Large intestine (tissue), 3 donors: ENCODE results near the gene AATK. TPM values are rescaled to one million over a fixed set of nuclear protein-coding genes. Genes with fewer than 3 reads are reported as not detected.

Experiments
- DNase-seq, 2 donors: peaks; one replicate each; pipeline versions ENCODE4 v3.0.0 to v3.0.0-alpha.2; 2013
- H3K27ac ChIP-seq: one replicate; pipeline ENCODE4 v1.5.1; 2013; ENCODE audit warnings: low read length
- H3K27me3 ChIP-seq: 2 replicates; pipeline ENCODE4 v1.6.1; 2013; ENCODE audit warnings: low read length; ENCODE audit not compliant: control insufficient read depth, insufficient read depth
- H3K36me3 ChIP-seq: 2 replicates; pipeline ENCODE4 v1.6.1; 2013; ENCODE audit warnings: low read length; ENCODE audit not compliant: control insufficient read depth, insufficient read depth
- H3K4me1 ChIP-seq: one replicate; pipeline ENCODE4 v1.6.1; 2013; ENCODE audit warnings: low read length; ENCODE audit not compliant: control insufficient read depth, insufficient read depth
- H3K4me3 ChIP-seq: one replicate; pipeline ENCODE4 v1.5.1; 2013; ENCODE audit warnings: low read length
- H3K9me3 ChIP-seq: one replicate; pipeline ENCODE4 v1.6.1; 2013; ENCODE audit warnings: mild to moderate bottlenecking, low read depth, low read length, moderate library complexity; ENCODE audit not compliant: control insufficient read depth
- WGBS: methylation state at CpG from one replicate; pipeline ENCODE4 v1.1.5; 2013; ENCODE audit warnings: low lambda C conversion rate; ENCODE audit not compliant: insufficient coverage; 5-methylcytosine and 5-hydroxymethylcytosine counted together
- polyA plus RNA-seq: library from polyadenylated mRNA; unstranded; fragments of 120-200 nt; gene quantifications from one replicate; pipeline ENCODE4 v1.2.1, GENCODE V29; 2013

AATK gene
- polyA plus RNA-seq, 1 donor: 81.2 TPM

- Histone ChIP-seq H3K9me3 (peaks cover under 1% of the 10 kb centered on the region), H3K27me3 (no peaks in the 10 kb centered on the region), H3K27ac (no peak overlapping the region), H3K4me1 (peaks cover 32% of the 10 kb centered on the region), H3K4me3 (no peak overlapping the region), H3K36me3 (peaks cover 45% of the 10 kb centered on the region)
- WGBS: no CpG with 5 or more reads among the region's 14 CpGs
- DNase-seq: no peak
These were observed 37.7 kb downstream of the AATK start for GRCh38 chr17:81128338-81128737.

GRCh38 chr17:81127526-81128177, 38.4 kb downstream of the AATK start:
- no peak overlapping the region for H3K27ac ChIP-seq
- H3K4me3 ChIP-seq: no peak overlapping the region
- peaks cover 26% of the 10 kb centered on the region for H3K4me1 ChIP-seq
- DNase-seq: no peak
- H3K27me3 ChIP-seq: peaks cover 3% of the 10 kb centered on the region
- peaks cover 51% of the 10 kb centered on the region for H3K36me3 ChIP-seq
- peaks cover 5% of the 10 kb centered on the region for H3K9me3 ChIP-seq
- WGBS: no CpG with 5 or more reads among the region's 25 CpGs

GRCh38 chr17:81127133-81127455, 38.9 kb downstream of the AATK start:
- Histone ChIP-seq H3K4me3 (no peak overlapping the region), H3K27me3 (peaks cover 3% of the 10 kb centered on the region), H3K9me3 (peaks cover 5% of the 10 kb centered on the region), H3K27ac (no peak overlapping the region), H3K36me3 (peaks cover 51% of the 10 kb centered on the region), H3K4me1 (peaks cover 20% of the 10 kb centered on the region)
- WGBS: no CpG with 5 or more reads among the region's 5 CpGs
- no peak for DNase-seq

GRCh38 chr17:81126281-81127132, 39.5 kb downstream of the AATK start:
- H3K36me3 ChIP-seq: peaks cover 54% of the 10 kb centered on the region
- H3K27ac ChIP-seq: no peak overlapping the region
- peaks cover 7% of the 10 kb centered on the region for H3K9me3 ChIP-seq
- peaks cover 18% of the 10 kb centered on the region for H3K4me1 ChIP-seq
- H3K27me3 ChIP-seq: peaks cover 3% of the 10 kb centered on the region
- WGBS: no CpG with 5 or more reads among the region's 34 CpGs
- no peak overlapping the region for H3K4me3 ChIP-seq
- DNase-seq: no peak

GRCh38 chr17:81125573-81126081, 40.4 kb downstream of the AATK start:
- no CpG with 5 or more reads among the region's 14 CpGs for WGBS
- Histone ChIP-seq H3K36me3 (peaks cover 62% of the 10 kb centered on the region), H3K4me3 (no peak overlapping the region), H3K4me1 (peaks cover 15% of the 10 kb centered on the region), H3K27me3 (peaks cover 3% of the 10 kb centered on the region), H3K9me3 (peaks cover 9% of the 10 kb centered on the region), H3K27ac (no peak overlapping the region)
- DNase-seq: no peak

GRCh38 chr17:81124377-81124776, 41.6 kb downstream of the AATK start:
- Histone ChIP-seq H3K4me3 (no peak overlapping the region), H3K9me3 (peaks cover 16% of the 10 kb centered on the region), H3K4me1 (peaks cover 4% of the 10 kb centered on the region), H3K27ac (no peak overlapping the region), H3K27me3 (peaks cover 3% of the 10 kb centered on the region), H3K36me3 (peaks cover 66% of the 10 kb centered on the region)
- DNase-seq: no peak
- no CpG with 5 or more reads among the region's 18 CpGs for WGBS

GRCh38 chr17:81123052-81124048, 42.7 kb downstream of the AATK start:
- peaks cover 66% of the 10 kb centered on the region for H3K36me3 ChIP-seq
- H3K4me1 ChIP-seq: peaks cover 3% of the 10 kb centered on the region
- no CpG with 5 or more reads among the region's 39 CpGs for WGBS
- no peak overlapping the region for H3K27ac ChIP-seq
- H3K27me3 ChIP-seq: peaks cover 3% of the 10 kb centered on the region
- no peak overlapping the region for H3K4me3 ChIP-seq
- DNase-seq: no peak
- H3K9me3 ChIP-seq: peaks cover 19% of the 10 kb centered on the region

GRCh38 chr17:81121841-81122733, 43.9 kb downstream of the AATK start:
- Histone ChIP-seq H3K27ac (no peak overlapping the region), H3K4me1 (peaks cover 3% of the 10 kb centered on the region), H3K9me3 (peaks cover 19% of the 10 kb centered on the region), H3K27me3 (peaks cover 3% of the 10 kb centered on the region), H3K4me3 (no peak overlapping the region), H3K36me3 (peaks cover 67% of the 10 kb centered on the region)
- no peak for DNase-seq
- no CpG with 5 or more reads among the region's 109 CpGs for WGBS

GRCh38 chr17:81120695-81121621, 45.1 kb downstream of the AATK start:
- Histone ChIP-seq H3K27me3 (peaks cover 3% of the 10 kb centered on the region), H3K4me1 (peaks cover 3% of the 10 kb centered on the region), H3K27ac (no peak overlapping the region), H3K4me3 (no peak overlapping the region), H3K9me3 (peaks cover 19% of the 10 kb centered on the region), H3K36me3 (peaks cover 72% of the 10 kb centered on the region)
- DNase-seq: no peak
- WGBS: no CpG with 5 or more reads among the region's 45 CpGs
